ENCODE measurements around the gene NIPAL3.
A peak's percentile ranks its signal among the peaks of the same experiment; 100 is the strongest.
"Not testable (repeated sequence)": the region's sequence is repeated elsewhere in the genome, so short reads cannot be mapped to it uniquely, and the experiment has no call there.

Gene NIPAL3

DNA sequence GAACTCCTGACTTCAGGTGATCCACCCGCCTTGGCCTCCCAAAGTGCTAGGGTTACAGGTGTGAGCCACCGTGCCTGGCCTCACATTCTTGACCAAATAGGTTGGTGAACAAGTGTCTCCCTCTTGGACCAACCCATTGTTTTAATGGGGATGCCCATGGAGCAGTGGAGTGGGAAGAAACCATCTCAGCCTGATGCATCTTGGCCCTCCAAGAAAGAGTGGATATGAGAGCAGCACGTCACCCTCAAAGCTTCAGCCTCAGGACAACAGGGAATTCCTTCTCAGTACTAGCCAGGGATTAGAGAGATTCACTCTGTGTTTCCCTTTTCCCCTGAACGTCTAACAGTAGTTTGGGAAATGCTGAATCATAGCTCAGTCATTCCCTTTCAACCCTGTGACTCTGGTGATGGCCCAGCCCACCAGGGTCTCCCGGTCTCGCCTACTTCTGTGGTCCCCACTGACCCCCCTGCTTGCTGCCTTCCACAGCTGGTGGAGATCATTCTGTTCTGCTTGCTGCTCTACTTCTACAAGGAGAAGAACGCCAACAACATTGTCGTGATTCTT lies 37.4 kb downstream of the NIPAL3 start:
- H3K4me1 Mint-ChIP-seq (ENCODE audit: low read depth): no peaks in the 10 kb centered on the region
- H3K9me3 Mint-ChIP-seq: no peaks in the 10 kb centered on the region
- no peak overlapping the region for H3K27ac Mint-ChIP-seq
- H3K36me3 Mint-ChIP-seq (ENCODE audit: low read depth): peaks cover 65% of the 10 kb centered on the region
- no peak overlapping the region for H3K4me3 Mint-ChIP-seq
- H3K27me3 Mint-ChIP-seq: no peaks in the 10 kb centered on the region

DNA sequence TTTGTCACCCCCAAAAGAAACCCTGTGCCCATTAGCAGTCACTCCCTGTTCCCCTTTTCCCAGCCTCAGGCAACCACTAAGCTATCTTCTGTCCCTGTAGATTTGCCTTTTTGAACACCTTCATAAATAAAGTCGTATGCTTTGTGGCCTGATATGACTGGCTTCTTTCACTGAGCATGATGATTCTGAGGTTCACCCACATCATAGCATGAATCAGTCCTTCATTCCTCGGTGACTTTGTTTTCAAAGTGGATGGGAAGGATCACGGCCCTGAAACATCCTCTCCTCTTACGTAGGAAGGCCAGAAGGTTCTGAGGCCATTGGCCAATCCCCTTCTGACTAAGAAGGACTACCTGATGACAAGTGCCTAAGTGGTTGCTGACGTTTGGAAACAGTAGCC lies 39.1 kb downstream of the NIPAL3 start:
- Mint-ChIP-seq H3K9me3 (no peaks in the 10 kb centered on the region), H3K27ac (no peak overlapping the region), H3K4me3 (no peak overlapping the region), H3K4me1 (ENCODE audit: low read depth) (peaks cover 3% of the 10 kb centered on the region), H3K36me3 (ENCODE audit: low read depth) (peaks cover 74% of the 10 kb centered on the region), H3K27me3 (no peaks in the 10 kb centered on the region)

DNA sequence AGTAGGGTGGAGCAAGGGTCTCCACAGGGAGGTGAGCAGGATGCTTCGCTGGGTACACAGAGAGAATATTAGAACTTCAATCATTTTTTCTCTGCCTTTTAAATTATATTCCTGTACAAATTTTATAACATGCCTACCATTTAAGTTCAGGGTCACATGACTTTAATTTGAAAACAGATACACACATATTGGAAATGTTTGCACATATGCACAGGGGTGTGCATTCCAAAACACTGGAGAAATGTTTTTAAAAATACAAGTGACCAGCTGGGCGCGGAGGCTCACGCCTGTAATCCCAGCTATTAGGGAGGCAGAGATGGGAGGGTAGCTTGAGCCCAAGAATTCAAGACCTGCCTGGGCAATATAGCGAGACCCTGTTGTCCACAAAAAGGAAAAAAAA lies 39.7 kb downstream of the NIPAL3 start:
- Mint-ChIP-seq H3K4me3 (no peak overlapping the region), H3K36me3 (ENCODE audit: low read depth) (peaks cover 74% of the 10 kb centered on the region), H3K27me3 (no peaks in the 10 kb centered on the region), H3K4me1 (ENCODE audit: low read depth) (peaks cover 9% of the 10 kb centered on the region), H3K9me3 (no peaks in the 10 kb centered on the region), H3K27ac (no peak overlapping the region)

DNA sequence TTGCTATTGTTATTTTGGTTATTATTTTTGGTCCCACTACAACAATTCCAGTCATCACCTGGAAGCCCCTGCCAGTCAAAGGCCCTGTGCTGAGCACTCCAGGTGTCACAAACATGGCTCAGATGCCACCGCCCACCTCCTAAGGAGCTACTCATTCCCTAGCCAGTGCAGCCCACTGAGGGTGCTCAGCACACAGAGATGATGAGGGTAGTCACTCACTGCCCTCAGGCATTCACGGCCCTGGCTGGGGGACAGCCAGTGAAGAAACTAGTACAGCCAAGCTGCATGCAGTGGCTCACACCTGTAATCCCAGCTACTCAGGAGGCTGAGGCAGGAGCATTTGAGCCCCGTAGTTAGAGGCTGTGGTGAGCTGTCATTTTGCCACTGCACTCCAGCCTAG lies 42.3 kb downstream of the NIPAL3 start:
- H3K4me1 Mint-ChIP-seq (ENCODE audit: low read depth): peaks cover 13% of the 10 kb centered on the region
- H3K27ac Mint-ChIP-seq: no peak overlapping the region
- H3K36me3 Mint-ChIP-seq (ENCODE audit: low read depth): peaks cover 76% of the 10 kb centered on the region
- no peaks in the 10 kb centered on the region for H3K27me3 Mint-ChIP-seq
- H3K9me3 Mint-ChIP-seq: peaks cover 6% of the 10 kb centered on the region
- H3K4me3 Mint-ChIP-seq: no peak overlapping the region

DNA sequence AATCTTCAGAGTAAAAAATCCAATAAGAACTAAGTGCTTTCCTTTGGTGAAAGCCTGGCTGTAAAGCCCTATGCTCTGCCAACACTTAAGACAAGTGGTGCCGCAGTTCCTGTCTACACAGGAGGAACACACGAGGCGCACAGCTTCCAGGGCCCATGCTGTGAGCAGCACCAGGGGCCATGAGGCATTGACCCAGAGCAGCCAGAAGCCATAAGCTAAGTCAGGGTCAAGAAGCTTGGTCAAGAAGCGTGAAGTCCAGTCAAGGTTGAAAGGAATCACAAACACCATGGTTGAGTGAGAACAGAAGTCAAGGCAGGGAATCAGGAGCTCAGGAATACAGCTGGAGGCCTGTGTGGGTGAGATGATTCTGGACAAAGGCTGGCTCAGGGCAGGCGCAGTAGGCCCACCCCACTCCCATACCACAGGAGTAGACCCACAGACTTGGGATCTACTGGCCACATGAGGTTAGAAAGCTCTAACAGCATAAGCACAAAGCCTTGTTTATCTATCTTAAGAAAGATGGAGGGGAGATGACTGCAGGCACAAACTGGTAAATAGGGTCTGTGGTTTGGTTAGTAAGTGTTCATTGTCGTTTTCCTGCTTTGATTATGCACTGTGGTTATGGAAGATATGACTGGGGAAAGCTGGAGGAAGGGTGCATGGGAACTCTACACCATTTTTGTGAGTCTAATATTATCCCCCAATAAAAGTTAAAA lies 44.1 kb downstream of the NIPAL3 start:
- Mint-ChIP-seq H3K27ac (peak overlapping the region; percentile 50), H3K36me3 (ENCODE audit: low read depth) (peaks cover 72% of the 10 kb centered on the region), H3K4me1 (ENCODE audit: low read depth) (peaks cover 24% of the 10 kb centered on the region), H3K9me3 (peaks cover 6% of the 10 kb centered on the region), H3K27me3 (no peaks in the 10 kb centered on the region), H3K4me3 (no peak overlapping the region)

DNA sequence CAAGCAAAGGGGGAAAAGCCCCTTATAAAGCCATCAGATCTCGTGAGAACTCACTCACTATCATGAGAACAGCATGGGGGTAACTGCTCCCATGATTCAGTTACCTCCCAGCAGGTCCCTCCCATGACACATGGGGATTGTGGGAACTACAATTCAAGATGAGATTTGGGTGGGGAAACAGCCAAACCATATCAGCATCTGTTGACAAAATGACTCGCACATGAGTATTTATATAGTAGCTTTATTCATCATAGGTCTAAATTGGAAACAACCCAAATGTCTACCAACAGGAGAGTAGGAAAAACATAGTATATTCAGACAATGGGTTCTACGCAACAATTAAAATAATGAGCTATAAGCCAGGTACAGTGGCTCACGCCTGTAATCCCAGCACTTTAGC lies 46.5 kb downstream of the NIPAL3 start:
- peaks cover 28% of the 10 kb centered on the region for H3K4me1 Mint-ChIP-seq (ENCODE audit: low read depth)
- not testable (repeated sequence) for H3K27ac Mint-ChIP-seq, H3K27me3 Mint-ChIP-seq, H3K9me3 Mint-ChIP-seq, H3K4me3 Mint-ChIP-seq
- peaks cover 76% of the 10 kb centered on the region for H3K36me3 Mint-ChIP-seq (ENCODE audit: low read depth)

DNA sequence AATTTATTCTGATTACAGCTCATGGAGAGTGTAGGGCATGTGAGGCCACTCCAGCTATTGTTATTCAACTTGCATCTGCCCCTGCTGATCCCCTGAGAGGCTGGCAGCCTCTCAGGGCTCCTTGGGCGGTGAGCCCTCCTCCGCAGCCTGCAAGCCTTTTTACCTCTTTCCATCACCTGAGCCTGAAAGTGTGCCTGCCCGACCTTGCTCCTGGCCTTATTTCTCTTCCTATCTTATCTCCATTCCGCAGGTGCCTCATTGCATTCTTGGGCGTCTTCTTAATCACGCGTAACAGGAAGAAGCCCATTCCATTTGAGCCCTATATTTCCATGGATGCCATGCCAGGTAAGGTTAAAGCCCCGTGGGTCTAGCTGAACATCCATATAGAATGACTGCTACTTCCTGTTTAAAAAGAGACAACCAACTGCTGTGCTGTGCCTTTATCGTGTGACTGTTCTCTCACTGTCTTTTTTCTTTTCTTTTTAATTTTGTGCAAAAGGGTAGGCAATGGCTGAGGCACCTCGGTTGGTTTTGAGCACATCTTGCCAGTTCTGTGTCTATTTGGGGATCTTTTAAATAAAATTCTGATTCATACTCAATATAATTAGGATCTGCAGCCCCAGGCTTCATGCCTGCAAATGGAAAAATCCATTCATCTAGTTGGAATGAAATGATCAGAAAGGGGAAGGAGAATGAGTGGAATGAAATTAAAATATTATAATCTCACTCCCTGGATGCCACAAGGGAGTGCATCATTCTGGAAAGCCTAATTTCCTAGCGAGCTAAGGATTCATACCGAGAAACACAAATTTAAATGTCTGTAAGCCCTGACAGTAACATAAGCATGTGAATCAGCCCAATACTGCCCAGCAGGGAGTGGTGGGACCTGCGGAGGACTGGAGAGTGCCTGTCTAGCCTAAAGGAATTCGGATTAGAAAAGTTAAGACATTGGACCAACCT lies 48.5 kb downstream of the NIPAL3 start:
- Mint-ChIP-seq H3K27me3 (no peaks in the 10 kb centered on the region), H3K36me3 (ENCODE audit: low read depth) (peaks cover 75% of the 10 kb centered on the region), H3K4me1 (ENCODE audit: low read depth) (peaks cover 32% of the 10 kb centered on the region), H3K9me3 (peaks cover 6% of the 10 kb centered on the region), H3K4me3 (no peak overlapping the region), H3K27ac (peak overlapping the region; percentile 33)

DNA sequence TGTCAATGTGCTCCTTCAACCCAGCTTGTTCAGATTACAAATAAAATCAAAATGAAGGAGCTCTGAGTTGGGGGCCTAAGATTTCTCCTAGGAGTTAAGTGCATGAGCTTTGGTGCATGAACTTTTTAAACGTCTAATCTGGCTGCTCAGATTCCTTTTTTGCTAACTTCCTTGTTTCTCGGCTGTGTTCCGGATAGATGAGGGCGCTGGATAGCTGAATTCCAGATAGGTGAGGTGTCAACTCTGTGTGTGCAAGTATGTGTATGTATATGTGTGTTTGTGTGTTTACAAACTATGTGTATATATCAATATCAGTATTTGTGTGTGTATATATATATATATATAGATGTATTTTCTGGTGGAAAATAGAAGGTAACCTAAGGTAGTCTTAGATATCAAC lies 49.5 kb downstream of the NIPAL3 start:
- Mint-ChIP-seq H3K36me3 (ENCODE audit: low read depth) (peaks cover 75% of the 10 kb centered on the region), H3K4me3 (no peak overlapping the region), H3K27me3 (no peaks in the 10 kb centered on the region), H3K9me3 (peaks cover 6% of the 10 kb centered on the region), H3K4me1 (ENCODE audit: low read depth) (peaks cover 25% of the 10 kb centered on the region), H3K27ac (no peak overlapping the region)

DNA sequence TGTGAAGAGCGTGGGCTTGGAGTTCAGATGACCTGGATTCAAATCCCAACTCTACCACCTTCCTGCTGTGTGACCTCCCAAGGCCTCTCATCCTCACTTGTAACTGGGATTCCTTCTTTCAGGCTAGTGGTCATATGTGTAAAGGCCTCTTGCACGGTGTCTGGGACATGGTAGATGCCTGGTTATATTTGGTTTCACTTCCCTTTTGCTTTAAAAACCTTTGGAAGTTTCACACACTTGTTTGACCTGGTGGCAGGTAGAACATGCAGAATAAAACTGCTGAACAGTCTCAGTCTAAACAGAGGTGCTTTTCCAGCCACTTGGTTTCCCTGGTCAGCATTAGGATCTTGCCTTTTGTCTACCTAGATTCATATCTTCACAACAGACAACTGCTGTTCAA lies 50.0 kb downstream of the NIPAL3 start:
- peaks cover 73% of the 10 kb centered on the region for H3K36me3 Mint-ChIP-seq (ENCODE audit: low read depth)

DNA sequence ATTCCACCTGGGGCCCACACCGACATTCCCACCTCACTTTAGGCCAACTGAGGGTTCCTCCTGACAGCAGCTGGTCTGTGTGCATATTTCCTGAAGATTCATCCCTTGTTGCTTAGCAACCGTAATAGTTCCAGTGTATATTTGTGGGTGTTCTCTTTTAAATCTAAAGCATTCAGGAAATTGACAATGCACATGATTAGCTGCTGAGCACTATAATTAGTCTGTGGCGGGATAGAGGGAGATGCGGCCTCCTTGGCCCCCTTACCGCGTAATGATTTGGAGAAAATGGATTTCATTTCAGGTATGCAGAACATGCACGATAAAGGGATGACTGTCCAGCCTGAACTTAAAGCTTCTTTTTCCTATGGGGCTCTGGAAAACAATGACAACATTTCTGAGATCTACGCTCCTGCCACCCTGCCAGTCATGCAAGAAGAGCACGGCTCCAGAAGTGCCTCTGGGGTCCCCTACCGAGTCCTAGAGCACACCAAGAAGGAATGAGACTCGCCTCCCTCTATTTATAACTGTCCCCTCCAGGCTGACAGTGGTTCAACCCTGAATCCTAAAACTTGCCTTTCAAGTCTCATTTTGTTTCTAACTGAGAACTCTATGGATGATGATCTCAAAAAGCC lies 53.2 kb downstream of the NIPAL3 start:
- Mint-ChIP-seq H3K27ac (no peak overlapping the region), H3K27me3 (no peaks in the 10 kb centered on the region), H3K4me1 (ENCODE audit: low read depth) (peaks cover 12% of the 10 kb centered on the region), H3K36me3 (ENCODE audit: low read depth) (peaks cover 60% of the 10 kb centered on the region), H3K4me3 (no peak overlapping the region), H3K9me3 (no peaks in the 10 kb centered on the region)

More for the DNA sequence above, 50.0 kb downstream of the NIPAL3 start:
- H3K4me3 Mint-ChIP-seq: no peak overlapping the region
- no peaks in the 10 kb centered on the region for H3K27me3 Mint-ChIP-seq
- H3K4me1 Mint-ChIP-seq (ENCODE audit: low read depth): peaks cover 19% of the 10 kb centered on the region
- H3K27ac Mint-ChIP-seq: no peak overlapping the region
- peaks cover 6% of the 10 kb centered on the region for H3K9me3 Mint-ChIP-seq

DNA sequence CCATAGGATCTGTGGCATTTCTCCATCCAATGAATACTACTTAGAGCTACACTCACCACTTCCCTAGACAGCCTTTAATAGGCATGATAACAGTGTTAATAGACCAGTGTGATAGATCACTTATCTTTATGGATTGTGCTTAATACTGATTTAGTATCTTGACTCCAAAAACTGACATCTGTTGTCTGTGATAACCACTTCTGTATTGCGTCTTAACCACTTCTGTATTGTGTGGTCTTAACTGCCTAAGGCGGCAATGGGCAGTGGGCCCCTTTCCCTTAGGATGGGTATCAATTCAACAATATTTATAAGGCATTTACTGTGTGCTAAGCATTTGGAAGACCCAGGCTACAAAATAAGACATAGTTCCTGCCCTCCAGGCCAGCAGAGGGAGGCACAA lies 55.0 kb downstream of the NIPAL3 start:
- Mint-ChIP-seq H3K9me3 (no peaks in the 10 kb centered on the region), H3K27ac (no peak overlapping the region), H3K36me3 (ENCODE audit: low read depth) (peaks cover 46% of the 10 kb centered on the region), H3K4me3 (no peak overlapping the region), H3K4me1 (ENCODE audit: low read depth) (peaks cover 5% of the 10 kb centered on the region), H3K27me3 (no peaks in the 10 kb centered on the region)

DNA sequence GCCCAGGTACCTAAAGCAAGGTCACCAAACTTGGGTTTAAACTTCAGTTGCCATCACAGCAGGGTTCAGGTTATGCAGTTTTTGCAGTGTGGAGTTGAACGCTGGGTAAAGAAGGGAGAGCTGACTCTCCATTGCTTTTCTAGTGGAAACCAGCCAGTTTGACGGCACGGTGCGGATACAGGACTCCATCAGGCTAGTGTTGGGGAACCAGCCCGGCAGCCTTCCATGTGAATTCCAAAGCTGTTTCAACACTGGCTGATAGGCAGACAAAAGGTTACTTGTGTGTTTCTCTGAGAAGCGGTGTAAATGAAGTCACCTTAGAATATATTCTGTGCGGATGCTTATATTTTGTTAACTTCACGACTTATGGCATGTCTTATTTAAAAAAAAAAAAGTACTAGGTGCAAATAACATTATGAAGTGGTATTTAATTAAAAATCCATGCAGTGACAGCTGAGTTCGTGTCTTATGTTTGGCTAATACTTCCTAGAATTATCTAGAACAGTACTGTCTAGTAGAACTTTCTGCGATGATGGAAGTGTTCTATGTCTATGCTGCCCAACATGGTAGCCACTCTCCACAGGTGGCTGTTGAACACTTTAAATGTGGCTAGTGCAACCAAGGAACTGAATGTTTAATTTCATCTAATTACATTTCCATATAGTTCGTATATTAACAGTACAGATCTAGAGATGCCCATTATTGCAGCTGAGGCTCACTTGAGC lies 57.1 kb downstream of the NIPAL3 start:
- H3K27me3 Mint-ChIP-seq: no peaks in the 10 kb centered on the region
- H3K27ac Mint-ChIP-seq: no peak overlapping the region
- no peak overlapping the region for H3K4me3 Mint-ChIP-seq
- peaks cover 13% of the 10 kb centered on the region for H3K4me1 Mint-ChIP-seq (ENCODE audit: low read depth)
- H3K36me3 Mint-ChIP-seq (ENCODE audit: low read depth): peaks cover 30% of the 10 kb centered on the region
- no peaks in the 10 kb centered on the region for H3K9me3 Mint-ChIP-seq

DNA sequence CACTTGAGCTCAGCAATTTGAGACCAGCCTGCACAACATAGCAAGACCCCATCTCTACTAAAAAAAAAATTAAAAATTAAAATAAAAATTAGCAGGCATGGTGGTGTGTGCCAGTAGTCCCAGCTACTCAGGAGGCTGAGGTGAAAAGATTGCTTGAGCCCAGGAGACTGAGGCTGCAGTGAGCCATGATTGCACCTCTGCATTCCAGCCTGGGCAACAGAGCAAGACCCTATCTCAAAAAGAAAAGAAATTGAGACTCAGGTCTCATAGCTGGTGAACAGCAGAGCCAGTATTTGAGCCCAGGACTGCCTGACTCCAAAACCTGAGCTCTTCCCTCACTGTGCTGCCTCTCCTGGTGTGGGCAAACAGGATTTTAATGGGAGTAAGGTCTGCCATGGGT lies 58.6 kb downstream of the NIPAL3 start:
- no peak overlapping the region for H3K4me3 Mint-ChIP-seq
- H3K4me1 Mint-ChIP-seq (ENCODE audit: low read depth): peaks cover 13% of the 10 kb centered on the region
- H3K36me3 Mint-ChIP-seq (ENCODE audit: low read depth): peaks cover 21% of the 10 kb centered on the region
- no peaks in the 10 kb centered on the region for H3K27me3 Mint-ChIP-seq
- H3K27ac Mint-ChIP-seq: no peak overlapping the region
- no peaks in the 10 kb centered on the region for H3K9me3 Mint-ChIP-seq

DNA sequence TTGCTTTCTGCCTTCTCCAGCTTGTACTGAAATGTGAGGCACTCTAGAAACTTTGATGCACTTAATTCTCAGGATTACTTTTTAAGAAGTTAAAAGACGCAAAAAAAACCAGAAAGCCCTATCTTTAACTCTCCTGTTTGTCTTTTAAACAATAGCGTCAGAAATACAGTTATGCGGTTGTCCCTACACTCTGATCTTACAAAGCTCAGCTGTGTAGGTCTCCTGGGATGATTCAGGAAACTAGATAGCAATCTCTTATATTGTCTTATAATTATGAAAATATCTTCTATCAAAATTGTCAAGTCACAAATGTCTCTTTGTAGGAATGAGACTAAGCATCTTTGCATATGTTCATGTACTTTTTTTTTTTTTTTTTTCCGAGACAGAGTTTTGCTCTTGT lies 60.1 kb downstream of the NIPAL3 start:
- H3K27me3 Mint-ChIP-seq: no peaks in the 10 kb centered on the region
- H3K27ac Mint-ChIP-seq: no peak overlapping the region
- peaks cover 13% of the 10 kb centered on the region for H3K4me1 Mint-ChIP-seq (ENCODE audit: low read depth)
- H3K9me3 Mint-ChIP-seq: no peaks in the 10 kb centered on the region
- H3K36me3 Mint-ChIP-seq (ENCODE audit: low read depth): peaks cover 8% of the 10 kb centered on the region
- H3K4me3 Mint-ChIP-seq: no peak overlapping the region

Measured in stimulated activated naive CD8-positive, alpha-beta T cell treated with anti-CD3 and anti-CD28 coated beads, Interleukin-15, Interleukin-2, amounts not matched to agents 100 ng/mL and 50 ng/mL, for 24 hours (primary cell).